Uterus (tissue), 4 donors: ENCODE measurements around the gene ADCY9. TPM values are rescaled to one million over a fixed set of nuclear protein-coding genes. Genes with fewer than 3 reads are reported as not detected.
"Not testable (repeated sequence)": the region's sequence is repeated elsewhere in the genome, so short reads cannot be mapped to it uniquely, and the experiment has no call there.

ENCODE experiments used
- DNase-seq, 2 donors: peaks; one replicate each; pipeline ENCODE4 v3.0.0-alpha.2; 2019 to 2020
- H3K27ac ChIP-seq, 2 donors: fragments of 200-600 bp; sonication (generic); 1 replicate in 1 of 2; 2 replicates in 1 of 2; pipeline ENCODE4 v1.5.1; 2016 to 2018
- H3K27me3 ChIP-seq, 2 donors: fragments of 200-600 bp; sonication (generic); one replicate each; pipeline ENCODE4 v1.5.1; 2018 to 2019; ENCODE audit warnings: control low read depth in 1 of 2
- H3K36me3 ChIP-seq, 2 donors: fragments of 200-600 bp; sonication (generic); one replicate each; pipeline ENCODE4 v1.5.1; 2019; ENCODE audit warnings: control low read depth in 1 of 2
- H3K4me1 ChIP-seq, 2 donors: fragments of 200-600 bp; sonication (generic); one replicate each; pipeline ENCODE4 v1.5.1; 2018 to 2019; ENCODE audit warnings: control low read depth in 1 of 2
- H3K4me3 ChIP-seq, 2 donors: fragments of 200-600 bp; sonication (generic); 1 replicate in 1 of 2; 2 replicates in 1 of 2; pipeline ENCODE4 v1.5.1; 2018 to 2019; ENCODE audit warnings: mild to moderate bottlenecking in 1 of 2
- H3K9me3 ChIP-seq, 2 donors: fragments of 200-600 bp; sonication (generic); one replicate each; pipeline ENCODE4 v1.5.1; 2019; ENCODE audit warnings: control low read depth in 1 of 2
- CTCF ChIP-seq, 4 experiments: fragments of 200-600 bp in 2 of 4; fragments of 450-650 bp in 2 of 4; sonication (generic) in 2 of 4; IDR thresholded peaks; one replicate each; pipeline ENCODE4 v1.5.1; 2016 to 2019; ENCODE audit warnings: antibody characterized with exemption in 4 of 4, mild to moderate bottlenecking in 2 of 4, moderate library complexity in 1 of 4
- POLR2A ChIP-seq, 2 donors: fragments of 450-650 bp; IDR thresholded peaks; one replicate each; pipeline ENCODE4 v1.6.1; 2016; ENCODE audit warnings: antibody characterized with exemption in 2 of 2, mild to moderate bottlenecking in 1 of 2, moderate library complexity in 1 of 2
- intact Hi-C: fragments of 100-400 bp; cut with DNase I; formaldehyde crosslinking; loops from one replicate; pipeline ENCODE4 v1.15.1; 2023; ENCODE audit warnings: low total_unique reads
- total RNA-seq, 4 donors: library from RNA; depleted of rRNA in 3 of 4; stranded (reverse); fragments of >200 nt in 3 of 4; gene quantifications; one replicate each; pipeline versions ENCODE4 v1.1.0 to v1.2.4, GENCODE V29; 2014 to 2023
- donor health status: DM: yes; HTN: yes; CAD: no.

ADCY9 gene
- total RNA-seq, 4 donors from 2014 or later = 2.8 to 34.7 (median 20.2) TPM

- no peak overlapping the region for H3K27ac ChIP-seq
- no peak overlapping the region for H3K4me3 ChIP-seq
- no peaks in the 10 kb centered on the region for H3K9me3 ChIP-seq
- TF ChIP-seq CTCF (IDR thresholded peaks at IDR 0.05) (no peak), POLR2A (IDR thresholded peaks at IDR 0.05) (no peak)
- H3K4me1 ChIP-seq = no peaks in the 10 kb centered on the region
- no peaks in the 10 kb centered on the region for H3K27me3 ChIP-seq
- no peak for DNase-seq
- intact Hi-C loops = no loop called here
- H3K36me3 ChIP-seq = no peaks in the 10 kb centered on the region
These were observed 181.6 kb downstream of the ADCY9 start for GRCh38 chr16:3934491-3935181.

- intact Hi-C loops, H3K27ac ChIP-seq, H3K9me3 ChIP-seq, DNase-seq, H3K4me3 ChIP-seq, H3K4me1 ChIP-seq, H3K27me3 ChIP-seq, H3K36me3 ChIP-seq: not testable (repeated sequence)
These were observed 189.1 kb downstream of the ADCY9 start for GRCh38 chr16:3927147-3927546.

GRCh38 chr16:3924763-3925162 lies 191.5 kb downstream of the ADCY9 start:
- Histone ChIP-seq H3K4me1 (no peaks in the 10 kb centered on the region), H3K4me3 (no peak overlapping the region), H3K36me3 (no peaks in the 10 kb centered on the region), H3K27ac (no peak overlapping the region), H3K9me3 (no peaks in the 10 kb centered on the region), H3K27me3 (no peaks in the 10 kb centered on the region)
- no peak for TF ChIP-seq CTCF (IDR thresholded peaks at IDR 0.05)
- TF ChIP-seq POLR2A (IDR thresholded peaks at IDR 0.05) = no peak
- no peak for DNase-seq
- intact Hi-C loops = no loop called here

- TF ChIP-seq POLR2A (IDR thresholded peaks at IDR 0.05) (no peak), CTCF (IDR thresholded peaks at IDR 0.05) (no peak)
- DNase-seq = no peak
- Histone ChIP-seq H3K4me1 (no peaks in the 10 kb centered on the region), H3K9me3 (no peaks in the 10 kb centered on the region), H3K36me3 (no peaks in the 10 kb centered on the region), H3K27me3 (no peaks in the 10 kb centered on the region), H3K4me3 (no peak overlapping the region), H3K27ac (no peak overlapping the region)
- intact Hi-C loops = no loop called here
These were observed 194.0 kb downstream of the ADCY9 start for GRCh38 chr16:3922241-3922640.

- TF ChIP-seq CTCF (IDR thresholded peaks at IDR 0.05) (no peak), POLR2A (IDR thresholded peaks at IDR 0.05) (no peak)
These were observed 196.0 kb downstream of the ADCY9 start for GRCh38 chr16:3920206-3920605.

GRCh38 chr16:3919413-3919812 lies 196.8 kb downstream of the ADCY9 start:
- Histone ChIP-seq H3K36me3 (no peaks in the 10 kb centered on the region), H3K27ac (no peak overlapping the region), H3K4me1 (no peaks in the 10 kb centered on the region), H3K9me3 (no peaks in the 10 kb centered on the region), H3K4me3 (no peak overlapping the region), H3K27me3 (no peaks in the 10 kb centered on the region)
- intact Hi-C loops = no loop called here
- TF ChIP-seq CTCF (IDR thresholded peaks at IDR 0.05) = no peak
- TF ChIP-seq POLR2A (IDR thresholded peaks at IDR 0.05) = no peak
- no peak for DNase-seq

More at GRCh38 chr16:3920206-3920605, 196.0 kb downstream of the ADCY9 start:
- no peaks in the 10 kb centered on the region for H3K36me3 ChIP-seq
- H3K9me3 ChIP-seq = no peaks in the 10 kb centered on the region
- H3K4me3 ChIP-seq = no peak overlapping the region
- H3K27me3 ChIP-seq = no peaks in the 10 kb centered on the region
- no peaks in the 10 kb centered on the region for H3K4me1 ChIP-seq
- intact Hi-C loops = no loop called here
- no peak for DNase-seq
- H3K27ac ChIP-seq = no peak overlapping the region
